Measurements from ENCODE around the gene DDR2. TPM values are rescaled to one million over a fixed set of nuclear protein-coding genes. Genes with fewer than 3 reads are reported as not detected.

Gene DDR2
- total RNA-seq, 1 experiment from 2014 or later = 0.52 TPM

DNA sequence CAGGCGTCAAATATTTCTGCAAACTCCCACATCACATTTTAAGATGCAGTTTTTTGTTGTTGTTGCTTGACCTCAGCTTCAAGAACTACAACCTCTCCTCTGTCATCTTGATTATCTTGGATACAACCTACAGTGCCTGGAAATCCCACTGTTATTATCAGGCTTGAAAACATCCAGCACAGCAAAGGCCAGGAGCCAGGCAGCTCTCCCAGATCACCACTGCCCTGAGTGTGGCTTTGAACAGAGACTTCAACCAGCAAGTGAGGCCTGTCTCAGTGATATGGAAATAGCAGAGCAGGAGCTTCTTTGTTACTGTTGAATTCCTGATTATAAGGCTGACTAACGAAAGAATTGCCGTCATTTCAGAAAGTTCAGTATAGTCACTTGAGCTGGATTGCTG, 200.2 kb downstream of the DDR2 start:
- no peak overlapping the region for H2AK5ac ChIP-seq (ENCODE audit: insufficient read length, low read length)

More for the DNA sequence above, 200.2 kb downstream of the DDR2 start:
- Histone ChIP-seq H2BK5ac (ENCODE audit: insufficient read length, low read length) (no peak overlapping the region), H2AFZ (ENCODE audit: low read length) (peak overlapping the region; percentile 22), H3K23me2 (ENCODE audit: insufficient read length, low read depth, low read length, poor library complexity, severe bottlenecking) (no peaks in the 10 kb centered on the region), H3K56ac (ENCODE audit: insufficient read length, low read depth, low read length) (no peak overlapping the region), H3K9ac (ENCODE audit: extremely low read depth, insufficient read length, low read length) (no peak overlapping the region), H3K79me2 (ENCODE audit: insufficient read depth, low read length) (no peaks in the 10 kb centered on the region), H2BK120ac (ENCODE audit: low read depth, low read length, poor library complexity, severe bottlenecking) (no peak overlapping the region), H2BK15ac (ENCODE audit: low read depth, low read length) (no peak overlapping the region), H4K20me1 (ENCODE audit: control insufficient read depth, insufficient read depth, insufficient read length) (no peaks in the 10 kb centered on the region), H4K5ac (ENCODE audit: insufficient read length, low read depth, low read length) (no peak overlapping the region), H4K91ac (ENCODE audit: insufficient read length, low read depth, low read length) (no peak overlapping the region), H3T11ph (ENCODE audit: low read length) (no peak overlapping the region), H3K23ac (ENCODE audit: insufficient read length, low read depth, low read length) (no peak overlapping the region), H3K9me3 (ENCODE audit: control insufficient read depth, low read depth, low read length) (no peaks in the 10 kb centered on the region), H3K18ac (ENCODE audit: insufficient read length, low read depth, low read length) (no peak overlapping the region), H2BK12ac (ENCODE audit: insufficient read length, low read depth, low read length) (no peak overlapping the region), H2BK20ac (ENCODE audit: low read depth, low read length, poor library complexity, severe bottlenecking) (no peak overlapping the region), H3K14ac (ENCODE audit: insufficient read depth, low read length) (no peak overlapping the region; the same call in 1 of the 2 replicates), H3K79me1 (ENCODE audit: insufficient read depth, low read depth, low read length, poor library complexity, severe bottlenecking) (no peaks in the 10 kb centered on the region), H3K4ac (ENCODE audit: low read depth, low read length) (no peak overlapping the region), H3K4me2 (ENCODE audit: insufficient read depth, insufficient read length, low read length) (no peak overlapping the region), H3K4me1 (ENCODE audit: insufficient read depth, low read length) (peaks cover 4% of the 10 kb centered on the region; the same call in 1 of the 2 replicates), H4K8ac (replicated peaks; ENCODE audit: insufficient read length, low read depth, low read length) (no peak overlapping the region), H3K27ac (ENCODE audit: insufficient read length, low read depth, low read length) (no peak overlapping the region), H3K27me3 (ENCODE audit: insufficient read depth, low read length) (no peaks in the 10 kb centered on the region)
- DNase-seq = no peak
- no peak overlapping the region for H3K4me3 Mint-ChIP-seq
- WGBS (ENCODE audit: extremely low coverage, insufficient read length, low lambda C conversion rate) = no CpG with 5 or more reads among the region's 3 CpGs
- H3K27ac Mint-ChIP-seq = no peak overlapping the region
- H3K27me3 Mint-ChIP-seq (ENCODE audit: low read depth) = peaks cover 3% of the 10 kb centered on the region; the same call in 1 of the 2 replicates
- TF ChIP-seq, protein P1, sequence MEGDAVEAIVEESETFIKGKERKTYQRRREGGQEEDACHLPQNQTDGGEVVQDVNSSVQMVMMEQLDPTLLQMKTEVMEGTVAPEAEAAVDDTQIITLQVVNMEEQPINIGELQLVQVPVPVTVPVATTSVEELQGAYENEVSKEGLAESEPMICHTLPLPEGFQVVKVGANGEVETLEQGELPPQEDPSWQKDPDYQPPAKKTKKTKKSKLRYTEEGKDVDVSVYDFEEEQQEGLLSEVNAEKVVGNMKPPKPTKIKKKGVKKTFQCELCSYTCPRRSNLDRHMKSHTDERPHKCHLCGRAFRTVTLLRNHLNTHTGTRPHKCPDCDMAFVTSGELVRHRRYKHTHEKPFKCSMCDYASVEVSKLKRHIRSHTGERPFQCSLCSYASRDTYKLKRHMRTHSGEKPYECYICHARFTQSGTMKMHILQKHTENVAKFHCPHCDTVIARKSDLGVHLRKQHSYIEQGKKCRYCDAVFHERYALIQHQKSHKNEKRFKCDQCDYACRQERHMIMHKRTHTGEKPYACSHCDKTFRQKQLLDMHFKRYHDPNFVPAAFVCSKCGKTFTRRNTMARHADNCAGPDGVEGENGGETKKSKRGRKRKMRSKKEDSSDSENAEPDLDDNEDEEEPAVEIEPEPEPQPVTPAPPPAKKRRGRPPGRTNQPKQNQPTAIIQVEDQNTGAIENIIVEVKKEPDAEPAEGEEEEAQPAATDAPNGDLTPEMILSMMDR (conservative IDR thresholded peaks at IDR 0.05) = no peak
- no peaks in the 10 kb centered on the region for H3K9me3 Mint-ChIP-seq
- no peaks in the 10 kb centered on the region for H3K36me3 Mint-ChIP-seq (ENCODE audit: insufficient read depth in 1 of 3, low read depth in 3 of 3)
- H3K4me1 Mint-ChIP-seq = peaks cover 11% of the 10 kb centered on the region in 2 experiments
